CD14-positive monocyte (primary cell): ENCODE measurements around the gene TRAPPC1. TPM values are rescaled to one million over a fixed set of nuclear protein-coding genes. Genes with fewer than 3 reads are reported as not detected.

Experiments used
- DNase-seq, 3 donors: peaks; one replicate each; pipeline ENCODE4 v3.0.0-alpha.2; 2011 to 2022
- H2AFZ ChIP-seq: 2 replicates; pipeline ENCODE4 v1.6.0; 2012; ENCODE audit warnings: mild to moderate bottlenecking, low read depth, low read length, inconsistent platforms; ENCODE audit not compliant: insufficient read depth, poor library complexity, severe bottlenecking
- H3K27ac ChIP-seq, 2 donors: 1 replicate in 1 of 2; 2 replicates in 1 of 2; pipeline ENCODE4 v1.5.1; 2012 to 2013; ENCODE audit warnings: low read length in 2 of 2, control low read depth in 1 of 2, inconsistent platforms in 1 of 2, low read depth in 1 of 2, mild to moderate bottlenecking in 1 of 2
- H3K27me3 ChIP-seq, 2 donors: one replicate each; pipeline versions ENCODE4 v1.6.0 to v1.6.1; 2011 to 2013; ENCODE audit warnings: low read length in 2 of 2; ENCODE audit not compliant: control insufficient read depth in 2 of 2, insufficient read depth in 2 of 2
- H3K36me3 ChIP-seq, 2 donors: replicated peaks in 1 of 2; 1 replicate in 1 of 2; 2 replicates in 1 of 2; pipeline versions ENCODE4 v1.5.1 to v1.6.1; 2012 to 2013; ENCODE audit warnings: low read length in 2 of 2, control low read depth in 1 of 2, inconsistent platforms in 1 of 2, mild to moderate bottlenecking in 1 of 2; ENCODE audit not compliant: insufficient read depth in 2 of 2, control insufficient read depth in 1 of 2
- H3K4me1 ChIP-seq, 2 donors: 1 replicate in 1 of 2; 2 replicates in 1 of 2; pipeline versions ENCODE4 v1.5.1 to v1.6.1; 2012 to 2013; ENCODE audit warnings: low read length in 2 of 2, control low read depth in 1 of 2, inconsistent platforms in 1 of 2, mild to moderate bottlenecking in 1 of 2, moderate library complexity in 1 of 2; ENCODE audit not compliant: insufficient read depth in 2 of 2, control insufficient read depth in 1 of 2
- H3K4me2 ChIP-seq: replicated peaks from 2 replicates; pipeline ENCODE3; 2012; ENCODE audit warnings: low read length, moderate library complexity, mild to moderate bottlenecking; ENCODE audit not compliant: poor library complexity, severe bottlenecking; ENCODE audit errors: extremely low read depth
- H3K4me3 ChIP-seq, 3 experiments: fragments of 200-600 bp in 1 of 3; sonication (generic) in 1 of 3; replicated peaks in 1 of 3; 1 replicate in 2 of 3; 2 replicates in 1 of 3; pipeline ENCODE4 v1.5.1; 2011 to 2013; ENCODE audit warnings: low read length in 3 of 3, mild to moderate bottlenecking in 3 of 3, control low read depth in 2 of 3, low read depth in 2 of 3, inconsistent platforms in 1 of 3, moderate library complexity in 1 of 3
- H3K79me2 ChIP-seq: 2 replicates; pipeline ENCODE4 v1.6.0; 2012; ENCODE audit warnings: mild to moderate bottlenecking, control low read depth, inconsistent platforms, low read length, moderate library complexity; ENCODE audit not compliant: insufficient read depth
- H3K9ac ChIP-seq: 2 replicates; pipeline ENCODE4 v1.6.0; 2017; ENCODE audit warnings: low read length, mild to moderate bottlenecking; ENCODE audit not compliant: insufficient read depth, poor library complexity, severe bottlenecking
- H3K9me3 ChIP-seq, 2 donors: replicated peaks in 1 of 2; 1 replicate in 1 of 2; 2 replicates in 1 of 2; pipeline versions ENCODE4 v1.5.1 to v1.6.1; 2012 to 2013; ENCODE audit warnings: low read length in 2 of 2, control low read depth in 1 of 2; ENCODE audit not compliant: control insufficient read depth in 1 of 2, insufficient read depth in 1 of 2
- H4K20me1 ChIP-seq: 2 replicates; pipeline ENCODE4 v1.6.0; 2012; ENCODE audit warnings: mild to moderate bottlenecking, low read length, control low read depth, moderate library complexity; ENCODE audit not compliant: insufficient read depth
- H3K27ac Mint-ChIP-seq, 7 donors: one replicate each; pipeline ENCODE4 v1.8.0; 2020; ENCODE audit warnings: mild to moderate bottlenecking in 7 of 7, mixed read lengths in 7 of 7, moderate library complexity in 6 of 7, inconsistent platforms in 2 of 7
- H3K27me3 Mint-ChIP-seq, 3 donors: one replicate each; pipeline ENCODE4 v1.8.0; 2021 to 2022; ENCODE audit warnings: low read depth in 3 of 3, mild to moderate bottlenecking in 3 of 3, mixed read lengths in 3 of 3, moderate library complexity in 3 of 3, inconsistent platforms in 1 of 3
- H3K36me3 Mint-ChIP-seq, 2 donors: one replicate each; pipeline ENCODE4 v1.8.0; 2020; ENCODE audit warnings: mixed read lengths in 2 of 2, inconsistent platforms in 1 of 2, mild to moderate bottlenecking in 1 of 2
- H3K4me1 Mint-ChIP-seq: one replicate; pipeline ENCODE4 v1.8.0; 2020; ENCODE audit warnings: mild to moderate bottlenecking, mixed read lengths
- H3K4me3 Mint-ChIP-seq, 2 donors: one replicate each; pipeline ENCODE4 v1.8.0; 2020; ENCODE audit warnings: mild to moderate bottlenecking in 2 of 2, mixed read lengths in 2 of 2, moderate library complexity in 1 of 2
- H3K9me3 Mint-ChIP-seq, 7 donors: one replicate each; pipeline ENCODE4 v1.8.0; 2020 to 2022; ENCODE audit warnings: mixed read lengths in 7 of 7, mild to moderate bottlenecking in 6 of 7, moderate library complexity in 6 of 7, inconsistent platforms in 2 of 7
- WGBS: methylation state at CpG from one replicate; pipeline ENCODE4 v1.1.5; 2013; ENCODE audit warnings: missing lambda C conversion rate; ENCODE audit not compliant: insufficient coverage; 5-methylcytosine and 5-hydroxymethylcytosine counted together
- intact Hi-C, 2 donors: fragments of 100-400 bp; cut with micrococcal nuclease; formaldehyde crosslinking; loops; one replicate each; pipeline versions ENCODE4 v1.15.0 to v1.15.1; 2023
- polyA plus RNA-seq, 3 donors: library from polyadenylated mRNA; depleted of rRNA in 1 of 3; unstranded in 2 of 3; stranded (reverse) in 1 of 3; fragments of 300-500 nt in 2 of 3; fragments of >200 nt in 1 of 3; fragmentation: Illumina TruSeq in 2 of 3; gene quantifications; 1 replicate in 2 of 3; 2 replicates in 1 of 3; pipeline ENCODE4 v1.2.3, GENCODE V29; 2012 to 2021
- TF ChIP-seq, protein P1 (sequence below): fragments of 200-600 bp; IDR thresholded peaks from one replicate; pipeline ENCODE4 v1.8.0; 2022; ENCODE audit warnings: antibody characterized with exemption, mild to moderate bottlenecking

The TRAPPC1 gene
- polyA plus RNA-seq, 3 donors: 172 to 266 (median 224) TPM

DNA sequence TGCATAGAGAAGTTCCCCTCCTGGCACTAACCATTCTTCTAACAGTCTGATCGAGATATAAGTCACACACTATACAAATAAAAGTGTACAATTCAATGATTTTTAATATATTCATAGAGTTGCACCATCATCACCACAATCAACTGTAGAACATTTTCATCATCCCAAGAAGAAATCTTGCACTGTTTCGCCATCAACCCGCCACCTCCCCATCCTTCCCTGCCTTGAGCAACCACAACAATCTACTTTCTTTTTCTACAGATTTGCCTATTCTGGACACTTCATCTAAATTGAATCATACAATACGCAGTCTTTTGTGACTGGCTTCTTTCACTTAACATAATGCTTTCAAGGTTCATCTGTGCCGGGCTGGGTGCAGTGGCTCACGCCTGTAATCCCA is 37.7 kb upstream of the TRAPPC1 start:
- intact Hi-C loops: no loop called here

DNA sequence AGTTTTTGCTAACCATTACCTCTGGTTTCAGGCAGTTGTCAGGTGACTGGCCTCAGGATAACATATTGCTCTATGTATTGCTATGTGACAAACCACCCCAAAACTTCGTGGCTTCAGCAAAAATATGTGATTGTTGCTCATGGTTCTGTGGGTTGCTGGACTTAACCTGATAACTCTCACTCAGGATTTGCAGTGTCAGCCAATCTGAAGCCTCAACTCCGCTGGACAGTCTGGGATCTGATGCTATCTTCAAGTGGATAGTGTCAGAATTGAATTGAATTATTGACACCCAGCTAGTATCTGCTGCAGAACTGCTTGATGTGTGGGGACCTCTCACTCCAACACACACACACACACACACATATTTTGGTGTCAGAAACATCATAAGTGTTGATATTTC is 36.0 kb upstream of the TRAPPC1 start:
- TF ChIP-seq, protein P1, sequence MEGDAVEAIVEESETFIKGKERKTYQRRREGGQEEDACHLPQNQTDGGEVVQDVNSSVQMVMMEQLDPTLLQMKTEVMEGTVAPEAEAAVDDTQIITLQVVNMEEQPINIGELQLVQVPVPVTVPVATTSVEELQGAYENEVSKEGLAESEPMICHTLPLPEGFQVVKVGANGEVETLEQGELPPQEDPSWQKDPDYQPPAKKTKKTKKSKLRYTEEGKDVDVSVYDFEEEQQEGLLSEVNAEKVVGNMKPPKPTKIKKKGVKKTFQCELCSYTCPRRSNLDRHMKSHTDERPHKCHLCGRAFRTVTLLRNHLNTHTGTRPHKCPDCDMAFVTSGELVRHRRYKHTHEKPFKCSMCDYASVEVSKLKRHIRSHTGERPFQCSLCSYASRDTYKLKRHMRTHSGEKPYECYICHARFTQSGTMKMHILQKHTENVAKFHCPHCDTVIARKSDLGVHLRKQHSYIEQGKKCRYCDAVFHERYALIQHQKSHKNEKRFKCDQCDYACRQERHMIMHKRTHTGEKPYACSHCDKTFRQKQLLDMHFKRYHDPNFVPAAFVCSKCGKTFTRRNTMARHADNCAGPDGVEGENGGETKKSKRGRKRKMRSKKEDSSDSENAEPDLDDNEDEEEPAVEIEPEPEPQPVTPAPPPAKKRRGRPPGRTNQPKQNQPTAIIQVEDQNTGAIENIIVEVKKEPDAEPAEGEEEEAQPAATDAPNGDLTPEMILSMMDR: no peak
- peak overlapping the region in 1 of 7 donors; percentile 45 for H3K27ac Mint-ChIP-seq
- no peak overlapping the region for H3K4me2 ChIP-seq
- no peak overlapping the region for H2AFZ ChIP-seq
- H3K27me3 Mint-ChIP-seq: no peaks in the 10 kb centered on the region
- no peak overlapping the region for H3K4me3 Mint-ChIP-seq
- DNase-seq: no peak
- H3K36me3 ChIP-seq: no peaks in the 10 kb centered on the region
- no peaks in the 10 kb centered on the region for H3K27me3 ChIP-seq
- H3K4me3 ChIP-seq: no peak overlapping the region
- no peak overlapping the region for H3K9ac ChIP-seq
- intact Hi-C loops: no loop called here
- H3K4me1 Mint-ChIP-seq: peaks cover 31% of the 10 kb centered on the region
- no peaks in the 10 kb centered on the region for H4K20me1 ChIP-seq
- H3K27ac ChIP-seq: no peak overlapping the region
- peaks cover 18 to 29% of the 10 kb centered on the region in 2 donors for H3K4me1 ChIP-seq
- H3K79me2 ChIP-seq: no peaks in the 10 kb centered on the region
- no peaks in the 10 kb centered on the region for H3K9me3 ChIP-seq
- H3K9me3 Mint-ChIP-seq: peaks cover 0 to 6% (median 0%) of the 10 kb centered on the region in 7 donors
- no peaks in the 10 kb centered on the region for H3K36me3 Mint-ChIP-seq
- no CpG with 5 or more reads among the region's 2 CpGs for WGBS

More for the DNA sequence above, 37.7 kb upstream of the TRAPPC1 start:
- peak; percentile 79 to 83 (median 83) for DNase-seq
- H3K36me3 Mint-ChIP-seq: no peaks in the 10 kb centered on the region
- TF ChIP-seq, protein P1: no peak
- H3K27me3 ChIP-seq: no peaks in the 10 kb centered on the region
- peak overlapping the region; percentile 28 for H3K4me2 ChIP-seq
- no peaks in the 10 kb centered on the region for H3K36me3 ChIP-seq
- peak overlapping the region in 1 of 3 experiments; percentile 29 for H3K4me3 ChIP-seq
- WGBS: 0% methylated on average over 3 of the region's 6 CpGs
- no peak overlapping the region for H2AFZ ChIP-seq
- H3K27ac Mint-ChIP-seq: peak overlapping the region; percentile 77 to 96 (median 93)
- H3K4me3 Mint-ChIP-seq: peak overlapping the region; percentile 60 to 71
- peak overlapping the region; percentile 63 to 67 for H3K27ac ChIP-seq
- H3K27me3 Mint-ChIP-seq: no peaks in the 10 kb centered on the region
- H3K9ac ChIP-seq: no peak overlapping the region
- H3K9me3 Mint-ChIP-seq: peaks cover 3 to 19% (median 8%) of the 10 kb centered on the region in 7 donors
- peaks cover 6% of the 10 kb centered on the region in 2 donors for H3K9me3 ChIP-seq
- H4K20me1 ChIP-seq: no peaks in the 10 kb centered on the region
- H3K4me1 Mint-ChIP-seq: peaks cover 31% of the 10 kb centered on the region
- peaks cover 18 to 29% of the 10 kb centered on the region in 2 donors for H3K4me1 ChIP-seq
- no peaks in the 10 kb centered on the region for H3K79me2 ChIP-seq
